ENCODE measurements around the gene DCBLD1. TPM values are rescaled to one million over a fixed set of nuclear protein-coding genes. Genes with fewer than 3 reads are reported as not detected.

Gene DCBLD1
- 32.4 and 41.8 TPM in 2 replicates for total RNA-seq

DNA sequence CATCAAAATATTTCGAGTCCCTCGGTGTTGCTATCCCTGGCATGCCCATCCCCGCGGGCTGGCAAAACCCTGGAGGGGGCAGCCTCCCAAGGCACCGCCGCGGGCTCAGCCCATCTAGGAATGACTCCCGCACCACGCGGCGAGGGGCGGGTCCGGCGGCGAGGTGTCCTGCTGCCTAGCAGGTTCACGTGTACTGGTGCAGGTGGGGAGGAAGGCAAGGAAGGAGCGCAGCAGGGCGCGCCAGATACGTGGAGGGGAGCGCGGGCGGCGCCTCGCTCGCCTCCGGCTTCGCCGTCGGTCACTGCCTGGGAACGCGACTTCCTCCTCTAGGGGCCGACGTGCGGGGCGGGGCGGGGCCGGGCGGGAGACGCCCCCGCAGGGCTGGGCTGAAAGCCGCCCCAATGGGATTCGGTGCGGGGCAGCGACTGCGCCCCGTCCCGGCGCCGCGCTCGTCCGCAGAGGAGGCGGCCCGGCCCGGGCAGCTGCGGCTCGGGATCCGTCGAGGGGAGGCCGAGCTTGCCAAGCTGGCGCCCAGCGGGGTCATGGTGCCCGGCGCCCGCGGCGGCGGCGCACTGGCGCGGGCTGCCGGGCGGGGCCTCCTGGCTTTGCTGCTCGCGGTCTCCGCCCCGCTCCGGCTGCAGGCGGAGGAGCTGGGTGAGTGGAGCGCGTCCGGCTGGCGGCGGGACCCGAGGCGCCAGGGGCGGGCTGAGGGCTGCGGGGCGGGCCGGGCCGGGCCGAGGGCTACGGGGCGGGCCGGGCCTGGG lies at the start of gene DCBLD1:
Gene DCBLD1, plus strand, starts transcription at position 435 of the 764 bp plus-strand sequence. Its CDS starts 108 bp downstream, at position 543.

Small RNA genes within 50 kb of the gene (small RNA-seq; reads per million reads assigned to genes)
- not detected for gene RNU6-253P

Other genes with a start within 250 kb of the DCBLD1 start
- gene VGLL2, start 217.1 kb upstream of the DCBLD1 start, total RNA-seq = not detected in 2 replicates
- not detected in 2 replicates for gene ROS1, start 56.7 kb upstream of the DCBLD1 start, total RNA-seq
- 24.8 and 29.6 TPM in 2 replicates for gene GOPC, start 119.8 kb downstream of the DCBLD1 start, total RNA-seq
- gene NUS1, start 192.8 kb downstream of the DCBLD1 start, total RNA-seq = 21.2 and 22.6 TPM in 2 replicates